Measurements from ENCODE around the gene RUNX2.
A peak's percentile ranks its signal among the peaks of the same experiment; 100 is the strongest.

RUNX2 gene

DNA sequence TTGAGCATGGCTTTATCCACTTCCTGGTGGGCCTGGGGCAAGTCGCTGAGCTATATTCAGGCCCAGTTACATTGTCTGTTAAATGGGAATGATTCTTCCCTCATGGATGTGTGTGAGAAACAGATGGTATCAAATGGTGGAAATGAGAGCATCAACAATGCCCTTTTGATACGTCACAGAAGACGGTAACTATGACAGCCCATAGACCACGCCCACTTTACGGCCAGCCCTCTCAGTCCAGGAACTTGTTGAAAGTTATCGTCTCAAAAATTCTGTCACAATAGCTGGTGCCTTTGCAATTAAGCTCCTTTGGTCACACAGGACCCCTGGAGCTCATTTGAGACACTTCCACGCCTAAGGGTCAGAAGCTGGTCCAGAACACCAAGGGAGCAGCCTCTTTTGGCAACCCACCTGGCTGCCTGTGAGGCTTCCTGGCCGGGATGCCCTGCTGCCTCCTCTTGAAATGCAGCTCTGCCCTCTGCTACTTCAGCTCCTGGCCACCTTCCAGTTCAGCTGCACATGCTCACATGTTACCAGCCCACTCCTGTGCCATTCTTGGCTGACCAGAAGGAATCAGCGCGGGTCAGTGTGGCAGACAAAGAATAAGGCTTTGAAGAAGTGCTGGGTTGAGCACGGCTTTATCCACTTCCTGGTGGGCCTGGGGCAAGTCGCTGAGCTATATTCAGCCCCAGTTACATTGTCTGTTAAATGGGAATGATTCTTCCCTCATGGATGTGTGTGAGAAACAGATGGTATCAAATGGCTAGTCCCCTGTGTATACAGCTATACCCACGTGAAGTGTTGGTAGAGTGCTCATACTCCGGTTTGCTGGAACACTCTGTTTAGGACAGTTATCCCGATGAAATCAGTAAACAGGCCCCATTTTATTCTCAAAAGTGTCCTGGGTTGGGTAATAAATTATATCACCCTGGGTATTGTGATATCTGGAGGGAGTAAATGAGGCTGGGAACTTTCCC, 248.8 kb downstream of the RUNX2 start:
- no peak for DNase-seq (ENCODE audit: extremely low read depth in 1 of 2, low read depth in 1 of 2)

GRCh38 chr6:45577836-45578504, 249.8 kb downstream of the RUNX2 start:
- DNase-seq (ENCODE audit: extremely low read depth in 1 of 2, low read depth in 1 of 2) = no peak

DNA sequence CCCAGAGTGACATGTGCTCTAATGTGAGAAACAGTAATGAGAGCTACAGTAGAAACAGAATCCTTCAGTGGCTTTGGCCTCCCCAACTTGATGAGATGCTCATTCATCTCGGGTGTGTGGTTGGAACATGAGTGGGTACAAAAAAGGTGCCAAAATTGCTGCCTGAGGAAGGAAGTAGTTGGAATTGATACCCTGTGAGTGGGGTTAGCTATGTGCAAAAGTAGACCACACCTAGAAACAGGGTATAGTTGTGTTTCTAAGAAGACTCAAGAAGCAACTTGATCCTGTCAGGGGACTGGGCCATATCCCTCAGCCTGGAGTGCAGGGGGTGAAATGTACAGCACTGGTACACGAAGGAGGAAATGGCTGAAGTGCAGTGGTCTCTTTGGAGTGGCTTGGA, 256.0 kb downstream of the RUNX2 start:
- DNase-seq (ENCODE audit: extremely low read depth in 1 of 2, low read depth in 1 of 2) = no peak

GRCh38 chr6:45586216-45587171, 258.4 kb downstream of the RUNX2 start:
- DNase-seq (ENCODE audit: extremely low read depth in 1 of 2, low read depth in 1 of 2) = no peak

DNA sequence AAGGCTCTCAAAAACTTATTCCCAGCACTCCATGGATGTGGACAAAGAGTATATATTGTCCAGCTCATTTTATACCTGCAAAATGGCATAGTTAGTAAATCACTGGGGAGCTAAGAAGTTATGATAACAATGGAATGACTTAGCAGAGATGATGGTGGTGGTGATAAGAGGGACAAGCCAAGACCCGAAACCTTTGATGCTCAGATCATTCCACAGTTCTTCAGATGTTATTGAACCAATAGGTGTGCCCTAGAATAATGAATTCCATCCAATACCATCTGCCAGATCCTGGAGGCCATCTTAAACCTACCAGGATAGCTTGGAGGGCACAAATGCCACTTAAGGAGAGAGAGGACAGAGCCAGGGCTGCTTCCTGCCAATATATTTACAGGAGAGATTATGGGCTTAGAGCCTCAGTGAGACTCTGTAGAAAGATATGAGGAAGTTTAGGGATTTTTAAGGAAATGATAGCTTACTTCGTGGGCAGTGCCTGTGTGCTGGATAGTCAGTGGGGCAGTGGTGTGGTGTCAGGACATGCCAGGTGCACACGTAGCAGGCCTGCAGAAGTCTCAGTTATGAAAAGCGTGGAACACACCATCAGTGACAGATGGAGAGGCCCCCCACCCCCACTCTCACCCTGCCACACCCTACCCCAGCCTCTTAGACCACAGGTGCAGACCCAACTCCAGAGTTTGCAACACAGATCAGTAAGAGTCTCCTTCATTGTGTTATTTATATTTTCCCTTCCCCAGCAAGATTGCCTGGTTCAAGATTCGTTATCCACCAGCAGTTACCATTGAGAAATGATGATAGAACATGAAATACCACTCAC, 259.3 kb downstream of the RUNX2 start:
- peak in 1 of 2 donors; percentile 53 for DNase-seq (ENCODE audit: extremely low read depth in 1 of 2, low read depth in 1 of 2)

GRCh38 chr6:45589367-45589766, 261.2 kb downstream of the RUNX2 start:
- DNase-seq (ENCODE audit: extremely low read depth in 1 of 2, low read depth in 1 of 2) = no peak

DNA sequence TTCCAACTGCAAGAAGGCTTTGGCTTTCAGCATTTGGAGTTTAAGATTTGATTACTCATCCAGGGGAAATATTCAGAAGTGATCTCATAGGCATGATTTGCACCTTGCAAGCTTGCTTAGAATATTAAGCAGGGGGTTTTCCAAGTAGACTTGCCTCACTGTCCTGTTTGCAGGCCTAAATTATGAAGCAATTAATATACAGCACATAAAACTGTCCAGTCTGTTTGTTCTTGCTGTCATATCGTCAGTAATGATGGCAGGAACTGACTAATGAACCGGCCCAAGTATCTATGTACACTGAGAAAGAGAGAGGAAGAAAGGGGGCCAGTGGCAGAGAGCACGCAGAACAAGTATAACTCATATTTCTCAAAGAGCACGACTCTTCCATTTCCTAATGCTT, 262.1 kb downstream of the RUNX2 start:
- no peak for DNase-seq (ENCODE audit: extremely low read depth in 1 of 2, low read depth in 1 of 2)

DNA sequence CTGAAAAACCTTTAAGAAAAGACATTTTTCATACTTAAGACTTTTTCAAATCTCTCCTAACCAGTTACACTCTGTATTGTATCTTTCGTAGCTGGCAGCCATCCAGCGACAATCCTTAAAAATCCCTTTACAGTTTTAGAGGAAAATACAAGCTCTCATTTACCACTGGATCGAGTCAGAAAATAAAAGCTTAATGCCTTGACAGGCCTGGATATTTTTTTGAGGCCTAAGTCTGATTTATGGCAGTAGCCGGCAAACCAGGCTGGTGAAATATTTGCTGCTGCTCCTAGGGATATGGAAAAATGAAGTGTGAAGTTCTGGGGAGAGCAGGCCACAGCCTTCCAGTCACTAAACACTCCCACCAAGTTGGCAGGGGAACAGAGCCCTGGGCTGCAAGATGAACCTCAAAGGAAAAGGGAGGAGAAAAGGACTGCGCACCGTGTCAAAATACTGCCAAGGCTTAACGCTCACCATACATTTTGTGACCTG, 262.6 kb downstream of the RUNX2 start:
- DNase-seq (ENCODE audit: extremely low read depth in 1 of 2, low read depth in 1 of 2) = no peak

- DNase-seq (ENCODE audit: extremely low read depth in 1 of 2, low read depth in 1 of 2) = no peak
These were observed 263.2 kb downstream of the RUNX2 start for GRCh38 chr6:45591306-45591705.

- DNase-seq (ENCODE audit: extremely low read depth in 1 of 2, low read depth in 1 of 2) = no peak
These were observed 263.8 kb downstream of the RUNX2 start for GRCh38 chr6:45591890-45592289.

GRCh38 chr6:45592991-45593390, 264.9 kb downstream of the RUNX2 start:
- no peak for DNase-seq (ENCODE audit: extremely low read depth in 1 of 2, low read depth in 1 of 2)

DNA sequence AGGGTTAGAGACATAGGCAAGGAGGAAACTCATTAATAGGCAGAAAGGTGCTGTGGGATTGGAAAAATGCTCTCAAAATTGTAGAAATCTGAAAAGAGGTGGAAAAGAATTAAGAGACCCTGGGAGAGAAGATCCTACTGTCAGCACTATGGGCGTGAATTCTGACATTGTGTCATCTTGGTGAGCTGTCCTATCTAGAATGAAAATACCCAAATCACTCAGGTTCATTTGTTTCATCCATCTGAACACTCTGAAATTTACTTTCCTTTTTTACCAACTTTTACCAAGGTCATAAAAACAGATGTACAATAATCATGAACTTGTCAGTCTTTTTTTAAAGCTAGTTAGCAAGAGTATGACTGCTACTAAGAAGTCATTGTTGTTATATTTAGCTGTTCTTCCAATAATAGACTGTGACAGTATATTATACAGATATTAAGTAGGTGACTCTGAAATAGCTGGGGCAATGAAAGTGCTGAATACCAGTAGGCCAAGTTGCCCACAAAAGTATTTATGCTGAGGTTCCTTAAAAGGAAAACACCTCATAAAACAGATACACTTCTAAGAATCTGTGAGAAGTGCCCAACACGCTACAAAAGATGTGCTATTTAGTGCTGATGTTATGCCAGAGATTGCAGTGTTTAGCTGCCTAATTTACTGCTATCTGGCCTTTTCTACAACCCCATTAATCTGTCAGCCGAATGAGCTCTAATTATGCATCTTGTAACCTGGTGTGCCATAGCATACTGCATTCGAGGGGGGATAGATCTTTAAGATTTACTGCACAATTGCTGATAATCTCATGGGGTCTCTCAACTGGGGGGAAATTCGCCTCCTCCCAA, 267.1 kb downstream of the RUNX2 start:
- DNase-seq (ENCODE audit: extremely low read depth in 1 of 2, low read depth in 1 of 2) = no peak

DNA sequence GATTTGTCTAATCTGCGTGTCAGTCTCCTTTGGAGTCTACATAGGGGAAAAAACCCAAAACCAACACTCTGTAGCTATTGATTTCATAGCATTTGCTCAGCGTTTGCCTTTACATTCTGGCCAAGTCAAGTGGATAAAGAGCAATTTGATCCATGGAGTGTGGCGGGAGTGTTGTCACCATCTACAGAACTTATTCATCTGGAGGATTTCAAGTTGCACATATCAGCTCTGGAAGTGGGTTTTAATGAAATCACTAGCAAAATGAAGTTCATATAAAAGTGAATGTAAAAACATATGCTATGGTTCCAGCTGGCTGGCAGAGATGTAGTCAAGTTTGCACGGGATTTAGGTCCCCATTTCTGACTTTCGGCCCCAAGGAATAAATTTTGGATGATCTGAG, 269.3 kb downstream of the RUNX2 start:
- DNase-seq (ENCODE audit: extremely low read depth in 1 of 2, low read depth in 1 of 2) = no peak

DNA sequence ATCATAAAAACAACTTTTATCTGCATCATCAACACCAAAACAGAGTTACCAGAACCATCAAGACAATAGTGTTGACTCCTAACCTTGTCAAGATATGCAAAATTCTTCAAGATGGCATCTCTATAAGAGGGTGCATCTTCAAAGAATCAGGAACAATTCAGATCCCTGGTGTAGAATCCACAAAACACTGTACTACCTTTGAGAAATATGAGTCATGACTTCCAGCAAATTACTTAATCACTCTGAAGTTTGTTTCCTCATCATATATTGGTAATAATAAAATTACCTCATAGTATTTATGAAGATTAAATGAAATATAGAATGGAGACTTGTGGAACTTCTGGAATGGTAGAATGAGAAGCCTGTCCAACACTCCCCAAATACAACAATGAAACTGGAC, 270.9 kb downstream of the RUNX2 start:
- DNase-seq (ENCODE audit: extremely low read depth in 1 of 2, low read depth in 1 of 2) = no peak

DNA sequence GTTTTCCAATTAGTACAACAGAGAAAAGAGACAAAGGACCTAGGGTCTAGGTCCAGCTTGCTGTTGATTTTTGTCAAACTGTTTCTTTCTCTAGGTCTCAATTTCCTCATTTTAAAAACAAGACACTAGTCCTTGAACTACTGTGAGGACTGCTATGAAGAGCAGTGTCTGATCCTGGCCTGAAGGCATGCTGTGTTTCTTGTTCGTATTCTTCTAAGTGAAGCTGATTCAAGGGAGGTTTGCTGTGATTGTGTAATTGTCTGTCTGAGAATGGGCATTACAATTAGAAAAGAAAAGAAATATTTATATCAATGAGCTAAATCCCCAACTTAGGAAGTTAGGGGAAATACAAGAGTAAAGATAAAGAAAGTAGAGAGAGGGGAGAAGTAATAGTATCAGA, 277.8 kb downstream of the RUNX2 start:
- DNase-seq (ENCODE audit: extremely low read depth in 1 of 2, low read depth in 1 of 2) = no peak

GRCh38 chr6:45606831-45607400, 278.8 kb downstream of the RUNX2 start:
- DNase-seq (ENCODE audit: extremely low read depth in 1 of 2, low read depth in 1 of 2) = no peak

DNA sequence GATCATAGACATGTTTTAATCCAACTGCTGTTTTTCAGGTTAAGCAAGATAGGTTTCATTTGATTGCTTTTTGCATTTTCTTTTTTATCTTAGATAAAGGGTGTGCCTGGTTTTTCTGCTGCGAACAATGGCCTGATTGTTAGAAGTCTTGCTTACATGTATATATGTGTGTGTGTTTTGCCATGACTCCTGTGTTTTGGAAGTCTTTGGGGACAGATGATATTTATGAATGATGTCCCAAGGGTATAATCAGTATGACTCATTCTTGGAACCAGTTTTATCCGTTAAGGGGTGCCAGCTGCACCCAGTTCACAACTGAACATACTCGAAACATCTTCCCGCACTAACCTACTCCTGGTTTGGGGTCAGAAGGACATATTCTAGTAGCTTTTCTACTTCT, 279.7 kb downstream of the RUNX2 start:
- DNase-seq (ENCODE audit: extremely low read depth in 1 of 2, low read depth in 1 of 2) = no peak

GRCh38 chr6:45608252-45608913, 280.3 kb downstream of the RUNX2 start:
- peak in 1 of 2 donors; percentile 33 for DNase-seq (ENCODE audit: extremely low read depth in 1 of 2, low read depth in 1 of 2)
